GM13977 (cell line): ENCODE results near the gene RIIAD1.
"Not testable (repeated sequence)": the region's sequence is repeated elsewhere in the genome, so short reads cannot be mapped to it uniquely, and the experiment has no call there.

ENCODE experiments used
- DNase-seq: peaks from one replicate; pipeline ENCODE4 v3.0.0; 2012; ENCODE audit warnings: low spot score
- CTCF ChIP-seq: IDR thresholded peaks from 2 replicates; pipeline ENCODE4 v1.5.1; 2012; ENCODE audit warnings: mild to moderate bottlenecking, control low read depth; ENCODE audit not compliant: insufficient read depth; ENCODE audit errors: extremely low read depth, missing control alignments
- in situ Hi-C: fragments of 300-500 bp; cut with MboI; formaldehyde crosslinking; loops from one replicate; pipeline ENCODE4 v1.12.0; 2022; ENCODE audit warnings: low sequenced_read_pairs, low pct_unique_long_range_greater_than_20kb, mixed read lengths, inconsistent platforms; ENCODE audit not compliant: unreplicated experiment

RIIAD1 gene

GRCh38 chr1:151720974-151721787 lies at the start of gene RIIAD1:
TSS of gene RIIAD1 (plus strand) at chr1:151721522. CDS start at chr1:151721537, 15 bp downstream.
- in situ Hi-C loops, result no loop called here
- TF ChIP-seq CTCF, result no peak
- DNase-seq, result peak; percentile 92

- TF ChIP-seq CTCF, result no peak
- DNase-seq, result no peak
- in situ Hi-C loops, result no loop called here
Observed at GRCh38 chr1:151673407-151673806, 47.9 kb upstream of the RIIAD1 start.

DNA sequence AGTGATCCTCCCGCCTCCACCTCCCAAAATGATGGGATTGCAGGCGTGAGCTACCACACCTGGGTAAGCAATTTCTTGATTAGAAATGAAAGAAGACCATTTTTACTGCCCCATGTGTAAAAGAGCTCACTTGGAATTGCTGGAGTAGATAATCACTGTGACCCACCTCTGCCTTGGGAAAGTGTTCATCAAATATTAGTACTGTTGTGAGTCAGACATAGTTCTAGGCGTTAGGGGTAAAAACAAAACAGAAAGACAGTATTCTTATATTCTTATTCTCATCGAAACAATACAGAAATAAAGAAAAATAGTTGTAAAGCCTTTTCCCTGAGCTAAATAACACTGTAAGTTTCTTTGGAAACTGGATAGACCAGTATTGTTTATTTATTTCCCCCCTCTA lies 40.9 kb upstream of the RIIAD1 start:
- no peak for TF ChIP-seq CTCF
- in situ Hi-C loops, result no loop called here
- DNase-seq, result no peak

GRCh38 chr1:151680826-151681225 lies 40.5 kb upstream of the RIIAD1 start:
- no peak for DNase-seq
- in situ Hi-C loops, result no loop called here
- TF ChIP-seq CTCF, result no peak

- in situ Hi-C loops, result no loop called here
- no peak for DNase-seq
- no peak for TF ChIP-seq CTCF
Observed at GRCh38 chr1:151681923-151682322, 39.4 kb upstream of the RIIAD1 start.

- DNase-seq, in situ Hi-C loops: not testable (repeated sequence)
Observed at GRCh38 chr1:151682901-151683300, 38.4 kb upstream of the RIIAD1 start.

GRCh38 chr1:151684128-151684527 lies 37.2 kb upstream of the RIIAD1 start:
- in situ Hi-C loops, result no loop called here
- DNase-seq, result no peak
- no peak for TF ChIP-seq CTCF
